Ishikawa (cell line): ENCODE data around the gene NTM.

Experiments used
- CEBPB ChIP-seq: IDR thresholded peaks from 2 replicates; pipeline ENCODE4 v1.6.1; 2012
- CREB1 ChIP-seq: IDR thresholded peaks from 2 replicates; pipeline ENCODE4 v1.6.1; 2012; ENCODE audit warnings: low read depth
- MAX ChIP-seq: IDR thresholded peaks from 2 replicates; pipeline ENCODE4 v1.6.1; 2012
- RAD21 ChIP-seq: IDR thresholded peaks from 2 replicates; pipeline ENCODE4 v1.6.1; 2012; ENCODE audit warnings: low read depth
- REST ChIP-seq: IDR thresholded peaks from 2 replicates; pipeline ENCODE4 v1.6.1; 2012; ENCODE audit warnings: low read depth, mild to moderate bottlenecking
- TAF1 ChIP-seq: IDR thresholded peaks from 2 replicates; pipeline ENCODE4 v1.6.1; 2012; ENCODE audit warnings: low read depth, mild to moderate bottlenecking
- USF1 ChIP-seq: IDR thresholded peaks from 2 replicates; pipeline ENCODE4 v1.6.1; 2012
- YY1 ChIP-seq: IDR thresholded peaks from 2 replicates; pipeline ENCODE4 v1.6.1; 2012; ENCODE audit warnings: low read depth
- ZBTB7A ChIP-seq: IDR thresholded peaks from 2 replicates; pipeline ENCODE4 v1.6.1; 2012; ENCODE audit warnings: low read depth

- TF ChIP-seq USF1 = no peak
- TF ChIP-seq TAF1 = no peak
- no peak for TF ChIP-seq ZBTB7A
- TF ChIP-seq RAD21 = no peak
- TF ChIP-seq CREB1 = no peak
- TF ChIP-seq MAX = no peak
- no peak for TF ChIP-seq REST
- no peak for TF ChIP-seq CEBPB
- TF ChIP-seq YY1 = no peak
Observed at GRCh38 chr11:132346558-132347148, 976.2 kb downstream of the NTM start.
